K562 (cell line): ENCODE measurements around the gene RGS14. TPM values are rescaled to one million over a fixed set of nuclear protein-coding genes. Genes with fewer than 3 reads are reported as not detected.

Source experiments
- BCL6 ChIP-seq: fragments of 250-450 bp; sonication (Bioruptor Pico); IDR thresholded peaks from 2 replicates; pipeline ENCODE4 v1.4.0; 2020
- DACH1 ChIP-seq: fragments of 450-650 bp; IDR thresholded peaks from 2 replicates; pipeline ENCODE4 v1.6.1; 2018; ENCODE audit not compliant: partially characterized antibody
- ETV1 ChIP-seq: fragments of 450-650 bp; conservative IDR thresholded peaks from 2 replicates; pipeline ENCODE4 v1.6.1; 2016; ENCODE audit warnings: missing genetic modification characterization, control low read depth, low read depth, missing compliant biosample characterization
- FOXP1 ChIP-seq: sonication (generic); formaldehyde crosslinking; IDR thresholded peaks from 2 replicates; pipeline ENCODE4 v1.8.0; 2022; ENCODE audit warnings: mild to moderate bottlenecking, missing genetic modification reagents
- LARP7 ChIP-seq: fragments of 450-650 bp; IDR thresholded peaks from 2 replicates; pipeline ENCODE4 v1.6.1; 2016
- LEF1 ChIP-seq: fragments of 450-650 bp; IDR thresholded peaks from 2 replicates; pipeline ENCODE4 v1.6.1; 2016; ENCODE audit warnings: mild to moderate bottlenecking
- NR3C1 ChIP-seq: sonication (generic); formaldehyde crosslinking; IDR thresholded peaks from 2 replicates; pipeline ENCODE4 v1.8.1; 2022; ENCODE audit warnings: missing genetic modification reagents
- SETDB1 ChIP-seq: IDR thresholded peaks from one replicate; pipeline ENCODE4 v1.6.1; 2012; ENCODE audit warnings: low read length, control low read depth, inconsistent platforms
- TAF1 ChIP-seq: IDR thresholded peaks from 2 replicates; pipeline ENCODE4 v1.6.1; 2011; ENCODE audit warnings: mild to moderate bottlenecking, low read length, moderate library complexity; ENCODE audit not compliant: insufficient read depth, control insufficient read depth, severe bottlenecking; ENCODE audit errors: extremely low read depth
- TAF9B ChIP-seq: fragments of 450-650 bp; IDR thresholded peaks from 2 replicates; pipeline ENCODE4 v1.6.1; 2018; ENCODE audit warnings: mild to moderate bottlenecking; ENCODE audit not compliant: partially characterized antibody
- ZFP1 ChIP-seq: fragments of 450-650 bp; formaldehyde crosslinking; IDR thresholded peaks from 2 replicates; pipeline ENCODE4 v1.4.0; 2020; ENCODE audit warnings: mild to moderate bottlenecking, mixed read lengths
- ZNF766 ChIP-seq: fragments of 200-800 bp; sonication (Bioruptor generic); conservative IDR thresholded peaks from 2 replicates; pipeline ENCODE4 v1.6.1; 2016; ENCODE audit warnings: missing genetic modification characterization, missing compliant biosample characterization
- ZNF778 ChIP-seq: fragments of 450-650 bp; formaldehyde crosslinking; IDR thresholded peaks from 2 replicates; pipeline ENCODE4 v1.4.0; 2020; ENCODE audit warnings: mild to moderate bottlenecking, moderate library complexity
- polyA plus RNA-seq, 8 experiments: library from polyadenylated mRNA; depleted of rRNA in 4 of 8; stranded (reverse) in 5 of 8; unstranded in 3 of 8; fragments of >200 nt; fragmentation: Nextera tagmentation in 2 of 8; fragmentation: Illumina TruSeq in 1 of 8; extraction: Ambion mirVana in 2 of 8; extraction: Trizol in 1 of 8; gene quantifications; 2 replicates each; pipeline versions ENCODE4 v1.2.1 to v1.2.3, GENCODE V29; 2011 to 2014; ENCODE audit warnings: inconsistent platforms in 1 of 8, missing spikeins in 1 of 8
- total RNA-seq, 7 experiments: library from RNA; depleted of rRNA in 6 of 7; stranded (reverse); fragments of >200 nt in 6 of 7; fragmentation: Illumina TruSeq in 2 of 7; extraction: Trizol in 2 of 7; gene quantifications; 2 replicates each; pipeline versions ENCODE4 v1.2.1 to v1.2.3, GENCODE V29; 2011 to 2021; ENCODE audit warnings: low replicate concordance in 1 of 7
- TF ChIP-seq, protein P1 (sequence below), 2 experiments: fragments of 450-650 bp in 1 of 2; sonication (generic) in 1 of 2; formaldehyde crosslinking in 1 of 2; IDR thresholded peaks; 2 replicates each; pipeline versions ENCODE4 v1.7.1 to v1.9.0; 2016 to 2022; ENCODE audit warnings: inconsistent platforms in 1 of 2, mild to moderate bottlenecking in 1 of 2, missing genetic modification reagents in 1 of 2
- TF ChIP-seq, protein P2 (sequence below): IDR thresholded peaks from 2 replicates; pipeline ENCODE4 v1.6.1; 2012; ENCODE audit warnings: low read depth, low read length, improper control_type of control experiment, borderline replicate concordance

The RGS14 gene
- total and polyA plus RNA-seq, 9 of the 15 experiments (the other 6 are each of a cell fraction or from before 2014, with no cell fraction given): 0.28 to 75.9 (median 34.5) TPM

DNA sequence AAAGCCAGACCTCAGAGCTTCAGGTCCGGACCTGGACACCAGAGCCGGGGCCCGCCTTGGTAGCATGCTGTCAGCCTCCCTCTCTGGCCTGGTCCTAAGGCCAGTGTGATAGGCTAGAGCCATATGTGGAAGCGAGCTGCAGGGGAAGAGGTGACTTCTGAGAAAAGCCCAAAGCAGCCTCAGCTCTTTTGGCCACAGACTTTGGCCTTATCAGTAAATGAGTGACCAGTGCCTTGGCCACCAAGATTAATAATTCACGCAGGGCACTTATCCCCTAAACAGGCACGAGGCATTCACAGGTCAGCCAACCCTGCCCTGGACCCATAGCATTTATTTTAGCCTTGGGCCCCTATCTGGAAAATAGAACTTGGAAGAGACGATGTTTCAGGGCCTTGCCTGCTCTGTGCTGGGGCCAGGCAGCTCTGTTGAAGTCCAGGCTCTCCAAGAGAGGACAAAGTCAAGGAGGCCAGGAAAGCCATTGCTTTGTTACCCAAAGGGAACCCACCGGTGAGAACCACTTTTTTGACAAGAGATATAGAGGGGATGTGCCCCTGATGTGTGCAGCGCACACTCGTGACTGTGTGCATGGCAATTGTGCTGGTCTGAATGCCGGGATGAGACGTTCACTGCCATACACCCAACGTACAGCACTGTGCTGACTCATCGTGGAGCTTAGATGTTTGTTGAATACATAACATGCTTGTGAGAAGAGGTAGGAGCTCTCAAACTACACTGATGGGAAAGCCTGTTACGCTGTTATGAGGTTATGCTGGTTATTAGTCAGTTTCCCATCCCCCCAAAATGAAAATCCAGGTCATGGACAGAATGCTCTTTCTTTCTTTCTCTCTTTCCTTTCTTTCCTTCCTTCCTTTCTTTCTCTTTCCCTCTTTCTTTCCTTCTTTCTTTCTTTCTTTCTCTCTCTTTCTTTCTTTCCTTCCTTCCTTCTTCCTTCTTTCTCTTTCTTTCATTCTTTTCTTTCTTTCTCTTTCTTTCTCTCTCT lies 21.5 kb downstream of the RGS14 start (continued):
- TF ChIP-seq, protein P1, sequence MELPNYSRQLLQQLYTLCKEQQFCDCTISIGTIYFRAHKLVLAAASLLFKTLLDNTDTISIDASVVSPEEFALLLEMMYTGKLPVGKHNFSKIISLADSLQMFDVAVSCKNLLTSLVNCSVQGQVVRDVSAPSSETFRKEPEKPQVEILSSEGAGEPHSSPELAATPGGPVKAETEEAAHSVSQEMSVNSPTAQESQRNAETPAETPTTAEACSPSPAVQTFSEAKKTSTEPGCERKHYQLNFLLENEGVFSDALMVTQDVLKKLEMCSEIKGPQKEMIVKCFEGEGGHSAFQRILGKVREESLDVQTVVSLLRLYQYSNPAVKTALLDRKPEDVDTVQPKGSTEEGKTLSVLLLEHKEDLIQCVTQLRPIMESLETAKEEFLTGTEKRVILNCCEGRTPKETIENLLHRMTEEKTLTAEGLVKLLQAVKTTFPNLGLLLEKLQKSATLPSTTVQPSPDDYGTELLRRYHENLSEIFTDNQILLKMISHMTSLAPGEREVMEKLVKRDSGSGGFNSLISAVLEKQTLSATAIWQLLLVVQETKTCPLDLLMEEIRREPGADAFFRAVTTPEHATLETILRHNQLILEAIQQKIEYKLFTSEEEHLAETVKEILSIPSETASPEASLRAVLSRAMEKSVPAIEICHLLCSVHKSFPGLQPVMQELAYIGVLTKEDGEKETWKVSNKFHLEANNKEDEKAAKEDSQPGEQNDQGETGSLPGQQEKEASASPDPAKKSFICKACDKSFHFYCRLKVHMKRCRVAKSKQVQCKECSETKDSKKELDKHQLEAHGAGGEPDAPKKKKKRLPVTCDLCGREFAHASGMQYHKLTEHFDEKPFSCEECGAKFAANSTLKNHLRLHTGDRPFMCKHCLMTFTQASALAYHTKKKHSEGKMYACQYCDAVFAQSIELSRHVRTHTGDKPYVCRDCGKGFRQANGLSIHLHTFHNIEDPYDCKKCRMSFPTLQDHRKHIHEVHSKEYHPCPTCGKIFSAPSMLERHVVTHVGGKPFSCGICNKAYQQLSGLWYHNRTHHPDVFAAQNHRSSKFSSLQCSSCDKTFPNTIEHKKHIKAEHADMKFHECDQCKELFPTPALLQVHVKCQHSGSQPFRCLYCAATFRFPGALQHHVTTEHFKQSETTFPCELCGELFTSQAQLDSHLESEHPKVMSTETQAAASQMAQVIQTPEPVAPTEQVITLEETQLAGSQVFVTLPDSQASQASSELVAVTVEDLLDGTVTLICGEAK (IDR thresholded peaks at IDR 0.05): peak; percentile 40
- TF ChIP-seq, protein P1 (CRISPR knock-in tag; IDR thresholded peaks at IDR 0.05): no peak
- TF ChIP-seq TAF1 (peak; percentile 67), LARP7 (peak; percentile 88), SETDB1 (no peak), DACH1 (peak; percentile 65), ZFP1 (CRISPR knock-in tag) (0 out of 2 replicates have a peak, but pooled peaks have one; percentile 2), ZNF778 (CRISPR knock-in tag) (no peak), ETV1 (peak; percentile 50), FOXP1 (no peak), ZNF766 (CRISPR knock-in tag) (peak; percentile 50; the same call in 1 of the 2 replicates), BCL6 (no peak), TAF9B (no peak), LEF1 (peak; percentile 63), NR3C1 (CRISPR knock-in tag) (no peak)
- TF ChIP-seq, protein P2, sequence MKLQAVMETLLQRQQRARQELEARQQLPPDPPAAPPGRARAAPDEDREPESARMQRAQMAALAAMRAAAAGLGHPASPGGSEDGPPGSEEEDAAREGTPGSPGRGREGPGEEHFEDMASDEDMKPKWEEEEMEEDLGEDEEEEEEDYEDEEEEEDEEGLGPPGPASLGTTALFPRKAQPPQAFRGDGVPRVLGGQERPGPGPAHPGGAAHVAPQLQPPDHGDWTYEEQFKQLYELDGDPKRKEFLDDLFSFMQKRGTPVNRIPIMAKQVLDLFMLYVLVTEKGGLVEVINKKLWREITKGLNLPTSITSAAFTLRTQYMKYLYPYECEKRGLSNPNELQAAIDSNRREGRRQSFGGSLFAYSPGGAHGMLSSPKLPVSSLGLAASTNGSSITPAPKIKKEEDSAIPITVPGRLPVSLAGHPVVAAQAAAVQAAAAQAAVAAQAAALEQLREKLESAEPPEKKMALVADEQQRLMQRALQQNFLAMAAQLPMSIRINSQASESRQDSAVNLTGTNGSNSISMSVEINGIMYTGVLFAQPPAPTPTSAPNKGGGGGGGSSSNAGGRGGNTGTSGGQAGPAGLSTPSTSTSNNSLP: no peak
